LNCAP (cell line): ENCODE measurements around the gene CPVL.

Source experiments
- CTCF ChIP-seq: fragments of 450-650 bp; IDR thresholded peaks from 2 replicates; pipeline ENCODE4 v1.5.1; 2017; ENCODE audit warnings: mild to moderate bottlenecking

CPVL gene

GRCh38 chr7:29139796-29140195 is 6.5 kb downstream of the CPVL start:
- TF ChIP-seq CTCF: no peak

- no peak for TF ChIP-seq CTCF
Observed at GRCh38 chr7:29139191-29139590, 7.1 kb downstream of the CPVL start.

- no peak for TF ChIP-seq CTCF
Observed at GRCh38 chr7:29138588-29138987, 7.7 kb downstream of the CPVL start.

- no peak for TF ChIP-seq CTCF
Observed at GRCh38 chr7:29135846-29136245, 10.5 kb downstream of the CPVL start.

GRCh38 chr7:29132980-29133379 is 13.4 kb downstream of the CPVL start:
- no peak for TF ChIP-seq CTCF

- TF ChIP-seq CTCF: no peak
Observed at GRCh38 chr7:29131678-29132077, 14.7 kb downstream of the CPVL start.

- no peak for TF ChIP-seq CTCF
Observed at GRCh38 chr7:29130096-29130495, 16.2 kb downstream of the CPVL start.

- no peak for TF ChIP-seq CTCF
Observed at GRCh38 chr7:29127527-29127926, 18.8 kb downstream of the CPVL start.
